Fibroblast of pulmonary artery (primary cell): ENCODE results near the gene PPEF1.

Experiments
- DNase-seq: peaks from one replicate; pipeline ENCODE4 v3.0.0-alpha.2; 2010; ENCODE audit warnings: low read depth
- H3K4me3 ChIP-seq: replicated peaks from 2 replicates; pipeline ENCODE4 v1.5.1; 2011; ENCODE audit warnings: low read depth, mild to moderate bottlenecking, control low read depth, low read length, moderate library complexity
- TF ChIP-seq, protein P1 (sequence below): IDR thresholded peaks from 2 replicates; pipeline ENCODE4 v1.5.1; 2011; ENCODE audit warnings: mild to moderate bottlenecking, control low read depth, low read length, inconsistent platforms; ENCODE audit errors: missing control alignments

PPEF1 gene

DNA sequence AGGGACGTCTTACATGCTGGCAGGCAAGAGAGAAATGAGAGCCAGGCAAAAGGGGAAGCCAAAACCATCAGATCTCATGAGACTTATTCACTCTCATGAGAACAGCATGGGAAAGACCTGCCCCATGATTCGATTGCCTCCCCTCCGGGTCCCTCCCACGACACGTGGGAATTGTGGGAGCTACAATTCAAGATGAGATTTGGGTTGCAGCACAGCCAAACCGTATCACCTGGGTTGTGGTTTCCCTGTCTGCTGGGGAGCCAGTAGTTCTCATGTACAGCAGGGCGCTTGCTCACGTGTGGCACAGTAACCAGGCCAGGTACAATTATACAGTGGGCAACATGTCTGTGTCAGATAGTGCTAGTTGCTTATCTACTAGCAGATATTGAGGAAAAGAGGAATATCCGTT lies 24.5 kb upstream of the PPEF1 start:
- no peak for DNase-seq
- no peak overlapping the region for H3K4me3 ChIP-seq
- TF ChIP-seq, protein P1, sequence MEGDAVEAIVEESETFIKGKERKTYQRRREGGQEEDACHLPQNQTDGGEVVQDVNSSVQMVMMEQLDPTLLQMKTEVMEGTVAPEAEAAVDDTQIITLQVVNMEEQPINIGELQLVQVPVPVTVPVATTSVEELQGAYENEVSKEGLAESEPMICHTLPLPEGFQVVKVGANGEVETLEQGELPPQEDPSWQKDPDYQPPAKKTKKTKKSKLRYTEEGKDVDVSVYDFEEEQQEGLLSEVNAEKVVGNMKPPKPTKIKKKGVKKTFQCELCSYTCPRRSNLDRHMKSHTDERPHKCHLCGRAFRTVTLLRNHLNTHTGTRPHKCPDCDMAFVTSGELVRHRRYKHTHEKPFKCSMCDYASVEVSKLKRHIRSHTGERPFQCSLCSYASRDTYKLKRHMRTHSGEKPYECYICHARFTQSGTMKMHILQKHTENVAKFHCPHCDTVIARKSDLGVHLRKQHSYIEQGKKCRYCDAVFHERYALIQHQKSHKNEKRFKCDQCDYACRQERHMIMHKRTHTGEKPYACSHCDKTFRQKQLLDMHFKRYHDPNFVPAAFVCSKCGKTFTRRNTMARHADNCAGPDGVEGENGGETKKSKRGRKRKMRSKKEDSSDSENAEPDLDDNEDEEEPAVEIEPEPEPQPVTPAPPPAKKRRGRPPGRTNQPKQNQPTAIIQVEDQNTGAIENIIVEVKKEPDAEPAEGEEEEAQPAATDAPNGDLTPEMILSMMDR = no peak

GRCh38 chrX:18687856-18688495 lies 19.5 kb upstream of the PPEF1 start:
- no peak overlapping the region for H3K4me3 ChIP-seq
- no peak for DNase-seq
- TF ChIP-seq, protein P1 = no peak

GRCh38 chrX:18691431-18691830 lies 16.0 kb upstream of the PPEF1 start:
- no peak for DNase-seq
- TF ChIP-seq, protein P1 = no peak
- H3K4me3 ChIP-seq = no peak overlapping the region

GRCh38 chrX:18692541-18692940 lies 14.9 kb upstream of the PPEF1 start:
- no peak overlapping the region for H3K4me3 ChIP-seq
- TF ChIP-seq, protein P1 = no peak
- no peak for DNase-seq

DNA sequence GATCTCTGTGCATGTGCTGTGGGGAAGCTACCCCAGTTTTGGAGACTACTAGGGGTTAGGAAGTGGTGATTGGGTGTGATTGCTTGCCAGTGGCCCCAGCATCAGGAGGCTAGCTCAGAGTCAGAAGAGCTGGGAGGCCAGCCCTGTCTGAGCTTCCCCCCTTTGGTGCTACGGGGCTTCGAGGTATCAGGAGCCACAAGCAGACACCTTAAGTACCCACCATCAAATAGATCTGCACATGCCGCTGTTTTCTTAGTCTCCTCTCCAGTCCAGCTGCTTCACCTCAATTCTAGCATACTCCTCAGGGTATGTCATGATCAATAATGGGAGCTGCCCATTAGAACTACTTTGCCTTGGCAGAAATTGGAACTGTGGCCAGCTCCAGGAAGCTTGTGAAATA lies 10.8 kb upstream of the PPEF1 start:
- H3K4me3 ChIP-seq = no peak overlapping the region
- TF ChIP-seq, protein P1 = no peak
- DNase-seq = no peak

DNA sequence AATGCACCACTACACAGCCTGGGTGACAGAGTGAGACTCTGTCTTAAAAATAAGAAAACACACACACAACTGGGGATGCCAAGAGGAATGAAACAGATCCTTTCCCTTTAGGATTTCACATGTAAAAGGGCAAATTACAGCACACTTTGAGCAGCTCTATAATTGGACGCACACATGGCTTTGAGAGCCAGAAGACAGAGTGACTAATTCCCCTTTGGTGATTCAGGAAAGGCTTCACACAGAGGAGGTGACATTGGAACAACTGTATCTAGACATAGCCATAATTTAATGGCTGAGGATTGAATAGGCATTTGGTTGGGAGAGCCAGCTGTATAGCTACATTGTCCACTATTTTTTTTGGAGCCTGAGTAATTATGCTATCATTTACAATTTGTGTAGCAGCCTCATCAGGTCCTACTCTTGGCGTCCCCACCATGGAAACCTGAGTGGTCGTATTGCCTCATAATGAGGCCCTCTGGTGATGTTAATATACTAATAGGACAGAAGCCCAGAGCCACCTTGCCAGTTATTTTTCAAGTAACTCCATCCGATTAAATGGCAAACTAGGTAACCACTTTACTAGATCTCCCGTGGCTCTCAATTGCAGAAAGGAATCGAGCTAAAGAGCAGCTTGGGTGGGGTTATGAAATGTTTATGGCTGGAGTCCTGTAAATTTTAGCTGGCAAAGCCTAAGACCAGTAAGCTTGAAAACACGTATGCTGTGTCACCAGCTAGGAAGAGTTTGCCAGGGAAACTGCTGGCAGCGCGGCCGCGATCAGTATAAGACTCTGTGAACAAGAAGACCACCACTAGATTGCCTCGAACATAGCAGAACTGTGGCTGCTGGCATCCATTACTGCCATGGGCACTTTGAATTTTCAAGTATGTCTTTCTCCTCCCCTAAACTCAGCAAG lies 8.5 kb upstream of the PPEF1 start:
- DNase-seq = no peak
- TF ChIP-seq, protein P1 = no peak
- H3K4me3 ChIP-seq = no peak overlapping the region
